Measurements from ENCODE around the gene ANO1. TPM values are rescaled to one million over a fixed set of nuclear protein-coding genes. Genes with fewer than 3 reads are reported as not detected.
"Not testable (repeated sequence)": the region's sequence is repeated elsewhere in the genome, so short reads cannot be mapped to it uniquely, and the experiment has no call there.

Gene ANO1
- 1.8 and 2.6 TPM in 2 replicates for total RNA-seq (2014; rRNA removed; shearing (Covaris generic))

DNA sequence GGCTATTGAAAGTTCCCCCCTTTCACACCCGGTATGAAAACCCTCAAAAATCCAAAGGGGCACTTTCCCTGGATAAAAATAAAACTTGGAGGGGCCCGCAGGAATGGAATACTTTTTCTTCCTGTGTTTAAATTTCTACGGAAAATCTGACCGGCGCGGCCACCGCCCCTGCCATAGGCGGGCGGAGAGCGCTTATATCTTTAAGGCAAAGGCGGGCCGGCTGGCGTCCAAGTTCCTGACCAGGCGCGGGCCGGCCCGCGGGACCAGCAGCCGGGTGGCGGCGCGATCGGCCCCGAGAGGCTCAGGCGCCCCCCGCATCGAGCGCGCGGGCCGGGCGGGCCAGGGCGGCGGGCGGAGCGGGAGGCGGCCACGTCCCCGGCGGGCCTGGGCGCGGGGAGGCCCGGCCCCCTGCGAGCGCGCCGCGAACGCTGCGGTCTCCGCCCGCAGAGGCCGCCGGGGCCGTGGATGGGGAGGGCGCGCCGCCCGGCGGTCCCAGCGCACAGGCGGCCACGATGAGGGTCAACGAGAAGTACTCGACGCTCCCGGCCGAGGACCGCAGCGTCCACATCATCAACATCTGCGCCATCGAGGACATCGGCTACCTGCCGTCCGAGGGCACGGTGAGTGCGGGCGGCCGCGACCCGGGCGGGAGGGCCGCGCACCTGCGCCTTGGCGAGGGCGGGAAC is at the start of gene ANO1:
TSS of gene ANO1 (plus strand) at position 223 of the 686 bp plus-strand sequence. CDS start at position 513, 290 bp downstream.
- no peak for DNase-seq (ENCODE audit: low spot score)

DNA sequence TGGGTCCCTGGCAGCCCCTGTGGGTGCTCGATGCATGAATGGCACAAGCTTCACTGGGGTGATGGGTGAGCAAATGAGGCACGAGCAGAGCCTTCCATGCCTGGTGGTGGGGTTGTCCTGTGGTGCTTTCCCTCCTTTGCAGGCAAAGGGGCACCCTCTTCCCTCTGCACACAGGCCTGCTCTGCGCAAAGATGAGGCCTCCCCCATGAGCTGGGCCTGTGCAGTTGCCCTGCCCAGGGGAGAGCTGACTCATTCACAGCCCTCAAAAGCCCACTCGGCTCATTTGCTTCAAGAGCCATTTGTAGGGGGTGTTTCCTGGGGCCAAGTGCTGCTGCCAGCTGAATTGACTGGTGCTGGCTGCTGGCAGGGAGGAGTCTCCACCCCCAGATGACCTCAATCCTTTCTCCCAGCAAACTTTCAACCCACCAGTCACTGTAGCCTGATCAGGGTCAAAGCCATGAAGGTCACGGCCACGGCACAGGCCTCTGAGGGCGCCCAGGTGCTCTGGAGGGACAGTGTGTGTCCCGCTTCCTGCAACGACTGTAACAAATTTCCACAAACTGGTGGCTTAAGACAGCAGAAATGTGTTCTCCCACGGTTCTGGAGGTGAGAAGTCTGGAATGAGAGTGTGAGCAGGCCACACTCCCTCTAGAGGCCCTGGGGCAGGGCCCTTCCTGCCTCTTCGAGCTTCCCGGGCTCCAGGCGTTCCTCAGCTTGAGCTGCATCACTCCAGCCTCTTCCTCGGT is 48.8 kb upstream of the ANO1 start:
- DNase-seq (ENCODE audit: low spot score): no peak

DNA sequence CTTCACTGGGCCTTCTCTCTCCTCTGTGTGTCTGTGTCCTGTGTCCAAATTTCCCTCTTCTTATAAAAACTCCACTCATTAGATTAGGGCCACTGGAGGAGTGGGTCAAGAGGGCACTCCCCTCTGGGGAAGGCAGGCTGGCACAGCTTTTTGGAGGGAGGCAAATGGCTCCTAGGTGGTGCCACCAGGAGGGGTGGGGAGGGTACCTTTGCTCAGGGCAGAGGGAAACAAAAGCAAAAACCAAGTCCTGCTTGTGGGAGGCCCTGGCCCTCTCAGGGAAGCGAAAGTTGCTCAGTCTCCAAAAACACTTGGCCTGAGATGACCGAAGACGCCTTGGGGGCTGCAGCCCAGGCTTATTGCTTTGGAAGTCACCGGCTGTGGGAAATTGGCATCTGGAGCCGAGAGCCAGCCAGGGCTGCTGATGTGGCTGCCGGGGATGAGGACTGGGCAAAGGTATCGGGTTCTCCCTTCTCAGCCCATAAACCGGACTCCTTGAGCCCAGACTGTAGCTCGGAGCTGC is 48.2 kb upstream of the ANO1 start:
- no peak for DNase-seq (ENCODE audit: low spot score)

DNA sequence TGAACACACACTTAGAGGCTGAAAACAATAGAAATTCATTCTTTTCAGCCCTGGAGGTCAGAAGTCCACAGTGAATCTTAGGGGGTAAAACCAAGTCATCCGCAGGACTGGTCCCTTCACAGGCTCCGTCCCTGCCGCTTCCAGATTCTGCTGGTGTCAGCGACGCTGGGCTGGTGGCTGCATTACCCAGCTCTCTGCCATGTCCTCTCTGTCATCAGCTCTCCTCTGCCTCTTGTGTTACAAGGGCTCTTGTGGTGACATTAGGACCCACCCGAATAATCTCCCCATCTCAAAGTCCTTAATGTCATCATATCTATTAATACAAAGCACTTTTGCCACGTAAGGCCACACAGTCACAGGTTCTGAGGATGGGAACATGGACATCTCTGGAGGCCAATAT is 47.7 kb upstream of the ANO1 start:
- DNase-seq (ENCODE audit: low spot score): no peak

DNA sequence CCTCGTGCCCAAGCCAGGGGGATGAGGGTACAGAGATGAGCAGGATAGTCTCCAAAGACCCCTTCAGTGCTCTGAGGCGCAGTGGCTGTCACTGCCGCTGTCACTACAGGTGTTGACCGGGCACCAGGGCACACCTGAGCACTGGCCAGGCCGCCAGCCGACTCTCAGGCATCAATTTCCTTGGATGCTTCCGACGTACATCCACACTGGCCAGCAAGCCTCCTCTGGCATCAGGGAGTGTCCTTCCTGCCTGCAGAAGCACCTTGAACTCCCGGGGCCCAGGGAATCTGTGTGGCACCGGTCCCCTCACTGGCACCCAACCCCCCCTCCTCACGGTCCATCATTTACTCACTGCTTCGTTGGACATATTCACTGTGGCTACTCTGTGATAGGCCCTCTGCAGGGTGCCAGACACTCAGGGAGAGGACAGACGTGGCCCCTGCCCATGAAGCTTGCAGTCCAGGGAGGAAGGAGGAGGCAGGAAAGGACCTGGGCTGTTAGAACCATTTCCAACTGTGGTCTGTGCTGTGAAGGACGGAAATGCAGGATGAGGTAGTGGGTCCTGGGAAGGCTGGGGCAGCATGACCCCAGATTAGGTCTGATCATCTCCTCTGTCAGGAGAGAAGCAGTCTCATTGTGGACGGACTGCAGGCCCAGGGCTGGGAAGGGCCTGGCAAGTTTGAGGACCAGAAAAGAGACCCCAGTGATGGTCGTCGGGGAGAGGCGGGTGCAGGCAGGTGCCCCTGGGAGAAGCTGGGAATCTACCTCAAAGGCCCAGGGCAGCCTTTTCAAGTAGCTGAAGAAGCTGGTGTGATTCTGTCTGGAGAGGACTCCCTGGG is 46.3 kb upstream of the ANO1 start:
- no peak for DNase-seq (ENCODE audit: low spot score)

DNA sequence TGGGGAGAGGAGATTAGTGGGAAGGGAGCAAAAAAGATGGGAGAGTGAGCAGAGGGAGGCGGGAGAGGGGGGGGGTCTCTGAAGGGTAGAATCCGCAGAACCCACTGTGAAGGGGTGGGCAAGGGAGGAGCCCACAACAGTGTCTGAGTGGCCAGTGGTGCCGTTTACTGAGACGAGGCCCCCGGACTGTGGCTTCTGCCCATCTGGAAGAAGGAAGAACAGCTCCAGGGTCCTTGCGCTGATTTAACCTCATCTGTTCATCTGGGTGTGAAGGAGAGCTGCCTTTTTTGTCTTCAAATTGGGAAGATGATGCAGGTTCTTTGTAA is 45.7 kb upstream of the ANO1 start:
- no peak for DNase-seq (ENCODE audit: low spot score)

DNA sequence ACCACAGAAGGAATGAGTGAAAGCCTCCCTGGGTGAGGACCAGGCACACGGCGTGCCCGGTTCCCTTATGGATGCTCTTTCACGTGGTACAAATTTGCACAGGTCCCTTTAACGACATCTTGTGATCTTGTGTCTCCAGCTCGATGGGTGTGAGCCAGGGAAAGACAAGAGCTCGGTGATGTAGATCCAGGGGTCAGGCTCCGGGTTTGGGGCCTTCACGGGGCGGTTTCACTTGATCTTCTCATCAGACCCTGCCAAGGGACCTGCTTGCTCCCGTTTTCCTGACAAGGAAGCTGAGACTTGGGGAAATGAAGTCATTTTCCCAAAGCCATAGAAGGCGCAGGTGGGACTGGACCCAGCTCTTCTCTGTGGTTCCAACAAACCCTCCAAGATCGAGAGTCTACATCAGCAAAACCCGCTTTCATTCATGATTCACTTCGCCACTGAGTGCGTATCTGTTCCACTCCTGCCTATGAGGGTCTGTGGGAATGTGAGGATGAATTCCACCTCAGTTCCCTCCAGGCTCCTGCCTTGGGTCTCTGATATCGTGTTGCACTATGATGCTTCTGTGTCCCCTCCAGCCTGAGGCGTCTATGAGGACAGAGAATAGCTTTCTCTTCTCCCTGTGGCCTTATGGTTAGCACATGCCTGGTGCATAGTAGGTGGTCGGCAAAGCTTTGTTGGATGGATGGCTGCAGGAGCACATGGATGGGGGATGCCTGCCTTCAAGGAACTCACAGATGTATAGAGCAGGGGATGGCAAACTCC is 45.0 kb upstream of the ANO1 start:
- DNase-seq (ENCODE audit: low spot score): no peak

DNA sequence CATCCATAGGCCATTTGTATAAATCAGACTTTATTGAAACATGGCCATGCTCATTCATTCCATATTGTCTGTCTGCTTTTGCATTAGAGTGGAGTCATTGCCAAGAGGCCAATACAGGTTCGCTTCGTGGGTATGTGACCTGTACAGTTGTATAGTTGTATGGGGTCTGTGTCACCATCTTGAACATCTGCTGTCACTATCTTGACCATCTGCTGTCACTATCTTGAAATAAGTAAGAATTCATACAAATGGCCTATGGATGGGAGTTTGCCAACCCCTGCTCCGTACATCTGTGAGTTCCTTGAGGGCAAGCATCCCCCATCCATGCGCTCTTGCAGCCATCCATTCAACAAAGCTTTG is 44.4 kb upstream of the ANO1 start:
- DNase-seq (ENCODE audit: low spot score): no peak

DNA sequence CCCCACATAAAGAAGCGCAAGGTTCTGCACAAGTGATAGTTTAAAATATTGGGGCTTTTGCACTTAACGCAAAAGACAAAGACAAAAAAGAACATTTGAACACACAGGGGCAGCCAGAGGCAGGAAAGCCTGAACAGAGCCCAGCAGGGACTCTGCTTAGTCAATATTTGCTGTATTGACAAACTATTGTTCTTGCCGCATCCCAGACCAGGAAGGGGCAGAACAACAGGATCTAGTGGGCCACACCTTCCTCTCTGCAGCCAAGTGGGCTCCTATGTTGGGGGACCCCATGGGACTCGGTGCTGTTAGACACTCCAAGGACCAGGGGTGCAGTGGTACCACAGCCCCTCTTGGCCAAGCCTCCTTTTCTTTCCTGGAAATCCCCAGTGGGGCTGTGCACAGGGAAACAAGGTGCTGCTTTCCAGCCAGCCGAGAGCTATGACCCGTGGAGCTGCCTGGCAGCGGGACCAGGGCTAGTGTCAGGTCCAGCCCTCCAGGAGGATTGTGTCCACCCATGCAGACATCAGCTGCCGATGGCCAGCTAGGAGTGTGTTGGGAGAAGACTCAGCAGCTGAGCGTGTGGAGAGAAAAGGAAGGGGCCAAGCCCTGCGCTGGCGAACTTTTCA is 43.3 kb upstream of the ANO1 start:
- no peak for DNase-seq (ENCODE audit: low spot score)

DNA sequence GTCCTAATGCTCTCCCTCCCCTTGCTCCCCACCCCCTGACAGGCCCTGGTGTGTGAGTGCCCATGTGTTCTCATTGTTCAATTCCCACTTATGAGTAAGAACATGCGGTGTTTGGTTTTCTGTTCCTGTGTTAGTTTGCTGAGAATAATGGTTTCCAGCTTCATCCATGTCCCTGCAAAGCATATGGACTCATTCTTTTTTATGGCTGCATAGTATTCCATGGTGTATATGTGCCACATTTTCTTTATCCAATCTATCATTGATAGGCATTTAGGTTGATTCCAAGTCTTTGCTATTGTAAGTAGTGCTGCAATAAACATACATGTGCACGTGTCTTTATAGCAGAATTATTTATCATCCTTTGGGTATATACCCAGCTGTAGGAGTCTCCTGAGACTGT is 42.5 kb upstream of the ANO1 start:
- DNase-seq (ENCODE audit: low spot score): not testable (repeated sequence)

DNA sequence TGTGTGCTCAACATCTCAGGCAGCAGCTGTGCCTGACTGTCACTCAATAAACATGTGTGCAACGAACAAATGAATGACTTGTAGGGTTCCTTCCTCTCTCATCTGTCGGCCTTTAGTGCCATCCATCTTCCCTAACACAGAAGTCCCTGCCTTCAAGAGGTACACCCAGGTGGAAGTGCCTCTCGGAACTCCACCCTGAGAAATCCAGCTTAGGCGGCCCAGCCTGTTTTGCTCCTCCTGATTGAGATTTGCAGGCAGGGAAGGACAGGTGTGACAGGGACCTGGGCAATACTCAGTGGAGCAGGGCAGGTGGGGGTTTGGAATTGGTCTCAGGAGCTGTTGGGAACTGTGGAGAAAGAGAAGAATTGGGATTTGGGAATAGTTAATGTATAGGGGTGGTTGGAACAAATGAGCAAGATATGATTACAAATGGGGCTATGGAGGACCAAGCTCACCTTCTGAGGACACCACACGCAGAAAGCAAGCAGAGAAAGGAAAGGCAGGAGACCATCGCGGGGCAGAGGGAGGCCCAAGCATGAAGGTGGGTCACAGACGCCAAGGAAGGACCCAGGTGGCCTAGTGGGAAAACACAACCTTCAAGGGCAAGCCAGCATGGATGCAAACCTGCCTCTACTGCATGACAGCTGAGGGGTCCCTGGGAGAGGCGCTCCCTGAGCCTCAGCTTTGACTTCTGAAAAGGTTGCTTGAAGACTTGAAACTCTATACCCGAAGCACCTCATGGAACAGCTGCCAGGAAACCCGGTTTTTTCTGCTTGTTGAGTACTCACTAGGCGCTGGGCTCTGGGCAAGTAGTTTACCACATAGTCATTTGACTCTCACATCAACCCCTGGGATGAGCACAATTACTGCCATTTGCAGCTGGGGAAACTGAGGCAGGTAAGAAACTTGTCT is 40.9 kb upstream of the ANO1 start:
- no peak for DNase-seq (ENCODE audit: low spot score)

DNA sequence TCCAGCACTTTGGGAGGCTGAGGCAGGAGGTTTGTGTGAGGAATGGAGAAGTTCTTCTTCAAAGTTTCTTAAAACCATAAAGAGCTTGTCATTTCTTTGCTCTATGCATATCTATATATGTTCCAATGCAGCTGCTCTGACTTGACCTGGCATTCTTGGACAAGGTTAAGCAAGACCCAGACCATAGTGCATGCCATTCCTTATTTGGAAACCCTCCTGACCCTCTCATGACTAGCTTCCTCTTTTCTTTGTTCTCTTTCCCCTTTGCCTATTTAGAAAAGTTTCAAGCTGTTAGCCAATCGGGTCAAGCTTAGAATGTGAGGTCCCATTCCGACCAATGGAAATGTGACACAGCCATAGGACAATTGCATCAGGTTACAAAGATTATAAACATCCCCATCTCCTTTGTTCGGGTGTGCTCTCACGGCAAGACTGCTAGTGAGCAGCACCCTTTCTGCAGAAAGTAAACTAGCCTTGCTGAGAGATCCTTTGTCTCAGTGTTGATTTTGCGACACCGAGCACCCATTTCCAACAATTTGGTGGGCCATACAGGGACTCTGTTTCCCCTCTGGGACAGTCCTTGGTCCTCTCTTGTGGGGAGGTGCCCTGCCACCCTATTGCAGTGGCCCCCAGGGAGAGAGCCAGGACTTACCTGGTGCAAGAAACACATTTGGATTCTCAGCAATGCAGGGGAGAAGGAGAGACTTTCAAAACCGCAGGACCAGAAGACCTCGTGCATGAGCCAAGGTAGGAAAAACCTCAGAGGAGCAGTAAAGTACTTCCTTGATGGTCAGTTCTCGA is 39.9 kb upstream of the ANO1 start:
- no peak for DNase-seq (ENCODE audit: low spot score)

DNA sequence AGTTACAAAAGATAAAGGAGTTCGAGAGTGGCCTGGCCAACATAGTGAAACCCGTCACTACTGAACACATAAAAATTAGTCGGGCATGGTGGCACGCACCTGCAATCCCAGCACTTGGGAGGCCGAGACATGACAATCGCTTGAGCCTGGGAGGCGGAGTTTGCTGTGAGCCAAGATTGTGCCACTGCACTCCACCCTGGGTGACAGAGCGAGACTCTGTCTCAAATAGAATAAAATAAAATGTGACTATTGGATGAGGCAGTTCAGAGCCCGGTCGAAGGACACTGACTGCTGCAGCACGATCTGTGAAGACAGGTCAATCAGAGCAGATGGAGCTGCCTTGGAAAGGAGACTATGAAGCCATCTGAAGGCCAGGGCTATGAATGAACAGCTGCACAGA is 37.7 kb upstream of the ANO1 start:
- no peak for DNase-seq (ENCODE audit: low spot score)

DNA sequence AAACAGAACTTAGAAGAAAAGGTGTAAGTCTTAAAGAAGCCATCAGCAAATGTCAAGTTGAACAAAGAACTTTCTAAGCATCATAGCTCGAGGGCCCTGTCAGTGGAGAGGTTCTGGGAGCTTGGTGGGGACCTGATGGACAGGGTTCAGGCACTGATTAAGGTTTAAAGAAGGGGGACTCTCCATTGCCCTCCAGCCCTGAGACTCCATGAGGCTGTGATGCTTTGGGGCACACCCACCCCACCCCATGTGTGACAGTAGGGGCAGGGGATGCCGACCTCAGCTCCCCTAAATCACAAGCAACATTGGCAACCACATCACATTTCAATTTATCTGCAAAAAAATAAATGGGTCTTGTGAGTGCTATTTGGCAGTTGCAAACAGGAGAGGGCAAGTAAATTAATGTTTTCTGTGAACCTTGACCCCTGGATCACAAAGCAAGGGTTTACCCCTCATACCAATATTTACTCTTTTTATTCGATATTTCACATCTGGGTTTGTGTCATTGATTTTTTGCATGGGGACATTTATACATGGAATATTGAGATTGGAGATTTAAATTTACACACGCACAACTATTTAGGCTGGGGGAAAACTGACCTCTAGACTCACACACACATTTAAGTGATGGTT is 37.1 kb upstream of the ANO1 start:
- DNase-seq (ENCODE audit: low spot score): no peak

DNA sequence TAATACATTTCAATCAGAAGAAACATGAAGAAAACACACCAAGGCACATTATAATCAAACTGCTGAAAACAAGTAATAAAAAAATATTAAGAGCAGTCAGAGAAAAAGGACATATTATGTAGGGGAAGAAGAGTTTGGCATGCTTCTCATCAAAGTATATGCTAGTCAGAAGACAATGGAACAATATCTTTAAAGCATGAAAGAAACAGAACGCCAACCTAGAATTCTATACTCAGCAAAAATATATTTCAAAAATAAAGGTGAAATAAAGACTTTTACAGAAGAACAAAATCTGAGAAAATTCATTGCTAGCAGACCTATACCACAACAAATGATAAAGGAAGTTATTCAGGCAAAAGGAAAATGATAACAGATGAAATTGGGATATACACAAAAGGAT is 34.6 kb upstream of the ANO1 start:
- no peak for DNase-seq (ENCODE audit: low spot score)

DNA sequence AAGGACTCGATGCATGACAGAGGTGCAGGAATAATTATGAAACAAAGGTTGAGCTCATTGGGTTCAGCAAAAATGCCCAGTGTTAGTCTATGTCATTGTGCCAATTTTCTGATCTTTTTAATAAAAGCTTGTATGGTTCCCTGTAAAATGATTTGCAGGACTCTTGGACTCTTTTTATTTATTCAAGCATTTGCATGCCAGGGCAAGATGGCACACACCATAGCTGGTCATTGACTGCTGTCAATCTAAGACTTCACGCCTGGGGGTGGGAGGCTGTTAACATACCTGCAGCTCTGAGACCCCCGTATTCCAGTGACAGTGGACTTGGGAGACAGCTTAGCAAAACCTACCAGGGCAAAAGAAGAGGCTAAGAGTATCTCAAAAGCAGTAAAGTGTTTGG is 32.0 kb upstream of the ANO1 start:
- DNase-seq (ENCODE audit: low spot score): no peak

DNA sequence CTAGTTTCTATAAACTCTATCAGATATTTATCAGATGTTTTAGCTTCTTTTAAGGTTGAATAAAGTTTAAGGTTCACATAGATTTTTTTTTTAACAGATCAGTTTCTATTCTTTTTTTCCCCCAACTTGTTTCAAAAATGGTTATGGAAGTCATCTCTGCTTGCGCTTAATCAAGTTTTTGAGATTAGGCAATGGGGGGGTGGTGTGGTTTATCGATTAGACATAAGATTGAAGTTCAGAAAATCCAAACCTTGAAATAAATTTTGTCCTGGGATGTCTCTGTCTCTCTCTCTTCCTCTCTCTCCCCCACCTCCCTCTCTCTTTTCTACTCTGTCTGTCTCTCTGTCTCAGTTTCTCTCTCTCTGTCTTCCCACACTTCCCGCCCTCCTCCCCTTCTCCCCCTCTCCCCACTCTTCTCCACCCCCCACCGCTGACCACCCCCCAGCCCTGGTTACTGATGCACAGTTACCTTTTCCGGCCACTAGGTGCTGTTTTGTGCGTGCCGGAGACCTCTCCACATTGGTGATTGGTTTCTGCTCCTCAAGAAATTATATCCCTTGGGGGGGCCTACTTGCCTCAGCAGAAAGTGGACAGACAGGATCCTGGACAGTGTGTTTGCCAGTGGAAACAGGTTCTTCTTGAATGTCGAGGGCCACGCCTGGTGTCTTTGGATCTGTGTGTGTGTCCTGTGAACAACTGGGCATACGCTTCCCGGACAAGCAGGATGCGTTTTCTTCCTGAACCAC is 29.7 kb upstream of the ANO1 start:
- no peak for DNase-seq (ENCODE audit: low spot score)

DNA sequence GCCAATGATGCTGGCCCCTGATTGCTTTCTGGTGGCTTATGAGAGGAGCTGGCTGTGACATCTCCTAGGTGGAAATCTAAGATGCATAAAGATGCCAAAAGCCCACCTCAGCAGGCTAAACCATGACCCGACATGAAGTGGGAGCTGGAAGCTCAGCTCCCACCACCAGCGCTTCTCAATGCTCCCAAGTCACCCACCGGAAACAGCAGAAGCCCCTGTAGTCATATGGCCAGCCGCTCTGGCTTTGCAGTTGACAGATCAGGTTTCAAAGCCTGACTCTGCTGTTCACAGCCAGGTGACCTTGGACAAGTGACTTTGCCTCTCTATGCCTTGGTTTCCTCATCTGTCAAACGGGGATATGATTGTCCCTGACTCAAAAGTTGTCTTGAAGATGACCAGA is 29.1 kb upstream of the ANO1 start:
- no peak for DNase-seq (ENCODE audit: low spot score)

Measured in A172 (cell line).